H1 (cell line): ENCODE data around the gene ASPG. TPM values are rescaled to one million over a fixed set of nuclear protein-coding genes. Genes with fewer than 3 reads are reported as not detected.

ENCODE experiments used
- CTCF ChIA-PET: fragments of 300-600 bp; sonication (Branson Sonifier 250); formaldehyde crosslinking; loops from one replicate; lab custom pipeline; 2021; ENCODE audit not compliant: partially characterized antibody; lab: Charles Lee
- POLR2A ChIA-PET: fragments of 300-600 bp; sonication (Branson Sonifier 250); formaldehyde crosslinking; loops from one replicate; lab custom pipeline; 2021; ENCODE audit warnings: inconsistent platforms; ENCODE audit not compliant: partially characterized antibody; lab: Charles Lee
- DNase-seq, 2 experiments: peaks; one replicate each; pipeline versions ENCODE4 v3.0.0 to v3.0.0-alpha.2; 2010 to 2022; ENCODE audit warnings: low spot score in 2 of 2, low read depth in 1 of 2, mixed read lengths in 1 of 2
- FAIRE-seq: peaks from 2 replicates; lab custom pipeline; 2011; peaks lifted over from hg19 to GRCh38; lab: Jason Lieb, UNC
- H2AFZ ChIP-seq: 2 replicates; pipeline ENCODE4 v1.8.1; 2012; ENCODE audit warnings: low read length, inconsistent platforms
- H2AK5ac ChIP-seq: 2 replicates; pipeline ENCODE4 v1.6.1; 2013; ENCODE audit warnings: low read depth, low read length
- H2BK120ac ChIP-seq: replicated peaks from 2 replicates; pipeline ENCODE3; 2013; ENCODE audit warnings: low read depth, low read length, inconsistent platforms
- H2BK12ac ChIP-seq: 2 replicates; pipeline ENCODE4 v1.6.1; 2013; ENCODE audit warnings: low read depth, low read length
- H2BK15ac ChIP-seq: 2 replicates; pipeline ENCODE4 v1.6.1; 2013; ENCODE audit warnings: low read length
- H2BK20ac ChIP-seq: 2 replicates; pipeline ENCODE4 v1.6.1; 2013; ENCODE audit warnings: low read length
- H2BK5ac ChIP-seq: 2 replicates; pipeline ENCODE4 v1.6.1; 2013; ENCODE audit warnings: low read depth, low read length
- H3K14ac ChIP-seq: 2 replicates; pipeline ENCODE4 v1.6.1; 2013; ENCODE audit warnings: inconsistent platforms; ENCODE audit not compliant: insufficient read length
- H3K18ac ChIP-seq: 2 replicates; pipeline ENCODE4 v1.6.1; 2013; ENCODE audit warnings: low read length; ENCODE audit errors: extremely low read depth
- H3K23ac ChIP-seq: 2 replicates; pipeline ENCODE4 v1.6.1; 2013; ENCODE audit warnings: inconsistent platforms; ENCODE audit not compliant: insufficient read length
- H3K23me2 ChIP-seq: 2 replicates; pipeline ENCODE4 v1.6.1; 2013; ENCODE audit warnings: low read depth, low read length
- H3K27ac ChIP-seq: 2 replicates; pipeline ENCODE4 v1.6.1; 2011; ENCODE audit warnings: low read depth, low read length, inconsistent platforms
- H3K27me3 ChIP-seq, 4 experiments: replicated peaks in 1 of 4; 1 replicate in 1 of 4; 2 replicates in 3 of 4; pipeline versions ENCODE4 v1.6.1 to v1.8.1; 2011 to 2013; ENCODE audit warnings: low read length in 3 of 4, mild to moderate bottlenecking in 3 of 4, inconsistent platforms in 2 of 4, mixed read lengths in 2 of 4, moderate library complexity in 1 of 4; ENCODE audit not compliant: control insufficient read depth in 3 of 4, insufficient read depth in 3 of 4; ENCODE audit errors: extremely low read depth in 1 of 4
- H3K36me3 ChIP-seq, 4 experiments: 2 replicates each; pipeline versions ENCODE4 v1.6.1 to v1.8.1; 2011 to 2013; ENCODE audit warnings: mild to moderate bottlenecking in 4 of 4, low read length in 3 of 4, moderate library complexity in 2 of 4, control low read depth in 1 of 4, inconsistent platforms in 1 of 4; ENCODE audit not compliant: insufficient read depth in 4 of 4, control insufficient read depth in 2 of 4
- H3K4ac ChIP-seq: replicated peaks from 2 replicates; pipeline ENCODE3; 2013; ENCODE audit warnings: low read length, low read depth, mixed read lengths, inconsistent platforms; ENCODE audit not compliant: insufficient read length
- H3K4me1 ChIP-seq, 4 experiments: replicated peaks in 1 of 4; 1 replicate in 1 of 4; 2 replicates in 3 of 4; pipeline versions ENCODE4 v1.6.1 to v1.8.1; 2011 to 2013; ENCODE audit warnings: low read length in 3 of 4, inconsistent platforms in 2 of 4, mixed read lengths in 1 of 4; ENCODE audit not compliant: insufficient read depth in 4 of 4, control insufficient read depth in 3 of 4
- H3K4me2 ChIP-seq, 2 experiments: 2 replicates each; pipeline versions ENCODE4 v1.6.1 to v1.8.1; 2011 to 2013; ENCODE audit warnings: low read depth in 2 of 2, low read length in 2 of 2, control low read depth in 1 of 2, inconsistent platforms in 1 of 2, mild to moderate bottlenecking in 1 of 2; ENCODE audit not compliant: insufficient read depth in 1 of 2
- H3K4me3 ChIP-seq, 4 experiments: fragments of 200-600, 300-600 bp in 1 of 4; sonication (generic), shearing (Covaris generic), sonication (Bioruptor Twin) in 1 of 4; 2 replicates each; pipeline versions ENCODE4 v1.5.1 to v1.8.1; 2011 to 2016; ENCODE audit warnings: low read length in 4 of 4, low read depth in 3 of 4, control low read depth in 2 of 4, inconsistent platforms in 2 of 4, mild to moderate bottlenecking in 2 of 4, mixed read lengths in 1 of 4, moderate library complexity in 1 of 4; ENCODE audit not compliant: insufficient read depth in 2 of 4; ENCODE audit errors: extremely low read depth in 1 of 4
- H3K56ac ChIP-seq: replicated peaks from 2 replicates; pipeline ENCODE3; 2013; ENCODE audit warnings: low read depth, mild to moderate bottlenecking, mixed read lengths, low read length, inconsistent platforms; ENCODE audit not compliant: insufficient read length
- H3K79me1 ChIP-seq: 2 replicates; pipeline ENCODE4 v1.6.1; 2013; ENCODE audit warnings: low read depth, low read length, control low read depth
- H3K79me2 ChIP-seq, 2 experiments: 2 replicates each; pipeline versions ENCODE4 v1.6.1 to v1.8.1; 2012 to 2013; ENCODE audit warnings: low read length in 2 of 2, mild to moderate bottlenecking in 2 of 2, inconsistent platforms in 1 of 2; ENCODE audit not compliant: insufficient read depth in 2 of 2, control insufficient read depth in 1 of 2
- H3K9ac ChIP-seq, 4 experiments: replicated peaks in 1 of 4; 1 replicate in 1 of 4; 2 replicates in 3 of 4; pipeline versions ENCODE4 v1.6.1 to v1.8.1; 2011 to 2013; ENCODE audit warnings: low read depth in 3 of 4, low read length in 3 of 4, control low read depth in 2 of 4, mild to moderate bottlenecking in 2 of 4, moderate library complexity in 2 of 4, inconsistent platforms in 1 of 4; ENCODE audit errors: extremely low read depth in 1 of 4
- H3K9me3 ChIP-seq, 2 experiments: 2 replicates each; pipeline versions ENCODE4 v1.6.1 to v1.8.1; 2012 to 2013; ENCODE audit warnings: mild to moderate bottlenecking in 2 of 2, moderate library complexity in 2 of 2, control low read depth in 1 of 2, inconsistent platforms in 1 of 2, low read depth in 1 of 2, low read length in 1 of 2, mixed read lengths in 1 of 2; ENCODE audit not compliant: insufficient read depth in 2 of 2
- H4K20me1 ChIP-seq, 2 experiments: replicated peaks in 1 of 2; 2 replicates each; pipeline versions ENCODE3 to v1.8.1; 2011 to 2013; ENCODE audit warnings: inconsistent platforms in 2 of 2, low read length in 2 of 2, mild to moderate bottlenecking in 1 of 2; ENCODE audit not compliant: insufficient read depth in 2 of 2, control insufficient read depth in 1 of 2
- H4K5ac ChIP-seq: 2 replicates; pipeline ENCODE4 v1.6.1; 2013; ENCODE audit warnings: low read length, low read depth, mixed read lengths, inconsistent platforms; ENCODE audit not compliant: insufficient read length
- H4K8ac ChIP-seq: 2 replicates; pipeline ENCODE4 v1.8.0; 2013; ENCODE audit warnings: mild to moderate bottlenecking, moderate library complexity, low read length, inconsistent platforms; ENCODE audit not compliant: insufficient read depth; ENCODE audit errors: extremely low read depth
- H4K91ac ChIP-seq: replicated peaks from 2 replicates; pipeline ENCODE3; 2013; ENCODE audit warnings: low read length, mixed read lengths, inconsistent platforms; ENCODE audit not compliant: insufficient read length
- BACH1 ChIP-seq: IDR thresholded peaks from 2 replicates; pipeline ENCODE4 v1.6.1; 2012; ENCODE audit warnings: low read length, improper control_type of control experiment
- CBX5 ChIP-seq: fragments of 300-800, 300-1000 bp; sonication (generic); IDR thresholded peaks from 2 replicates; pipeline ENCODE4 v1.7.1; 2016; ENCODE audit warnings: antibody characterized with exemption, low read length, low read depth
- KDM5A ChIP-seq: fragments of 200-600 bp; IDR thresholded peaks from 2 replicates; pipeline ENCODE4 v1.7.1; 2012; ENCODE audit warnings: mild to moderate bottlenecking, low read length, inconsistent platforms, mixed read lengths
- SIRT6 ChIP-seq: IDR thresholded peaks from one replicate; pipeline ENCODE4 v1.7.1; 2012; ENCODE audit warnings: low read length, inconsistent platforms
- WGBS, 2 experiments: shearing (Covaris generic) in 1 of 2; methylation state at CpG; one replicate each; pipeline versions ENCODE4 v1.1.6 to v1.1.7; 2013 to 2015; ENCODE audit warnings: low lambda C conversion rate in 2 of 2, mixed read lengths in 2 of 2, inconsistent platforms in 1 of 2, low coverage in 1 of 2, missing lambda C conversion rate in 1 of 2; ENCODE audit not compliant: insufficient replicate concordance in 2 of 2, insufficient coverage in 1 of 2, insufficient read length in 1 of 2; ENCODE audit errors: extremely low coverage in 1 of 2, missing lambda C conversion rate in 1 of 2; 5-methylcytosine and 5-hydroxymethylcytosine counted together
- polyA plus RNA-seq, 7 experiments: library from polyadenylated mRNA; depleted of rRNA in 3 of 7; stranded (reverse) in 5 of 7; unstranded in 2 of 7; fragments of >200 nt in 5 of 7; fragments of 200-250 nt in 2 of 7; gene quantifications; 1 replicate in 5 of 7; 2 replicates in 1 of 7; 4 replicates in 1 of 7; pipeline versions ENCODE4 v1.2.1 to v1.2.3, GENCODE V29; 2011 to 2013; ENCODE audit warnings: missing spikeins in 2 of 7, mixed read lengths in 2 of 7
- total RNA-seq: library from RNA; stranded (reverse); fragmentation: NEBNext Ultra II Directional; extraction: Animal tissue kit (Norgen Biotek cat#: 25700); gene quantifications from 2 replicates; pipeline ENCODE4 v1.2.1, GENCODE V29; 2021
- TF ChIP-seq, protein P1 (sequence below): IDR thresholded peaks from 2 replicates; pipeline ENCODE4 v1.6.1; 2012; ENCODE audit warnings: inconsistent platforms
- TF ChIP-seq, protein P2 (sequence below), 3 experiments: IDR thresholded peaks; 1 replicate in 2 of 3; 2 replicates in 1 of 3; pipeline versions ENCODE4 v1.5.1 to v1.6.1; 2011; ENCODE audit warnings: low read length in 3 of 3, mild to moderate bottlenecking in 3 of 3, inconsistent platforms in 2 of 3, low read depth in 1 of 3, moderate library complexity in 1 of 3; ENCODE audit not compliant: insufficient read depth in 1 of 3; ENCODE audit errors: control extremely low read depth in 1 of 3
- TF ChIP-seq, protein P3 (sequence below): IDR thresholded peaks from 2 replicates; pipeline ENCODE4 v1.6.1; 2011; ENCODE audit warnings: low read length, improper control_type of control experiment

Gene ASPG
- total and polyA plus RNA-seq, 2 of the 8 experiments (the other 6 are each of a cell fraction or from before 2014, with no cell fraction given) = 0.34 to 0.59 TPM

DNA sequence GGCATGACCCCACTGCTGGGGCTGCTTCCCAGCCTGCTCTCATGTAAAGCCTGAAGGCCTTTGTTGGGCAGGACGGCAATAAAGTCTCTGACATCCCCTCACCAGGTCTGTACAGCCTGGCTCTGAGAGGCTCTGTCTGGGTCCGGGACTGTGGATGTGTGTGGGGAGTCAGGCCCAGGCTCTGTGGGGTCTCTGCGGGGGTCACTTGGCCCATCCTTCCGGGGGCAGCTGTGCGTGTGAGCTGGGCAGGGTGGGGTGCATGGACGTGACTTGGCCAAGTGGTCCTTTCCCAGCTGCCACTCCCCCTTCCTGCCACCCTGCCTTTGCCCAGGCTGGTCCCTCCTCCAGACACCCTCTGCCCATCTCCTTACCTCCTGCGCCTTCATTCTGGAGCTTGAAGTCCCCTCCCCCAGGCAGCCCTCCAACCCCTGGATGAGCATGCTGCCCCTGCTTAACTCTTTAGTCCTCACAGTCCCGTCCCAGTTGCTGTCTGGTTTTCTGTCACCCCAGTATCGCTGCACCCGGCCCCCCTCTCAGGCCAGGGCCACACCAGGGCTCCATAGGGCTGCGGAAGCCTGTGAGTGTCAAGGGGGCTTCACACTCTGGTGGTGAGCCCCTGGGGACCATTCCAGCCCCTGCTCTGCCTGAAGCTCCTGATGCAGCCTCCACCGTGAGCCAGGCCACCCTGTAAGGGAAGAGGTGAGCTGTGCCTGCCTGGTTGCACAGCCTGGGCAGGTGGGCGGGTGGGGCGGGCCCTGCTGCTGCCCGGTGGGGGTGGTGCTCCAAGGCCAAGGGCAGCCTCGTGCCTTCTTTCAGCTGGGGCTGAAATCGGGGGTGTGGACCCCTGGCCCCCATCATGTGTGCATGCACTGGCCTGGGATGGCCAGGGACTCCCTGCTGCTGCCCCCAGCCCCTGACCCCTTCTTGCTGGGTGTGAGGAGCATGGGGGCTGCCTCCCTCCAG, 27.4 kb downstream of the ASPG start:
- Histone ChIP-seq H4K91ac (no peak overlapping the region), H3K4me2 (no peak overlapping the region), H2BK120ac (no peak overlapping the region), H2AFZ (no peak overlapping the region), H4K20me1 (peaks cover 0 to 4% of the 10 kb centered on the region in 2 experiments), H4K5ac (no peak overlapping the region), H3K36me3 (no peaks in the 10 kb centered on the region; a peak in 1 of 8 replicates), H3K27me3 (peaks cover 11 to 24% (median 21%) of the 10 kb centered on the region in 4 experiments), H2AK5ac (no peak overlapping the region), H2BK5ac (no peak overlapping the region), H3K18ac (no peak overlapping the region), H3K4me1 (peaks cover 0 to 16% (median 8%) of the 10 kb centered on the region in 4 experiments; a peak in 6 of 7 replicates), H3K4ac (no peak overlapping the region), H2BK20ac (no peak overlapping the region), H2BK15ac (no peak overlapping the region), H3K9ac (no peak overlapping the region), H3K23me2 (peaks cover 12% of the 10 kb centered on the region; the same call in 1 of the 2 replicates), H2BK12ac (0 out of 2 replicates have a peak overlapping the region, but pooled peaks have one; percentile 27), H3K9me3 (no peaks in the 10 kb centered on the region), H3K56ac (no peak overlapping the region), H3K23ac (no peak overlapping the region), H3K4me3 (no peak overlapping the region), H3K27ac (no peak overlapping the region), H3K79me1 (no peaks in the 10 kb centered on the region), H3K14ac (no peak overlapping the region), H4K8ac (no peak overlapping the region), H3K79me2 (no peaks in the 10 kb centered on the region)
- ChIA-PET POLR2A (no interaction called here), CTCF (interaction anchor here (0.6 to 2.5 kb wide), 8 partner anchors 9 to 25 kb away, joined by 3 to 9 read pairs (median 3); no protein-coding TSS in a partner anchor)
- DNase-seq (peak in 1 of 2 experiments; percentile 39), FAIRE-seq (no peak)
- 85% methylated on average over 12 of the region's 17 CpGs; no CpG with 5 or more reads in 1 of the 2 experiments for whole genome bisulfite sequencing, 2 experiments
- TF ChIP-seq, protein P1, sequence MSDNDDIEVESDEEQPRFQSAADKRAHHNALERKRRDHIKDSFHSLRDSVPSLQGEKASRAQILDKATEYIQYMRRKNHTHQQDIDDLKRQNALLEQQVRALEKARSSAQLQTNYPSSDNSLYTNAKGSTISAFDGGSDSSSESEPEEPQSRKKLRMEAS = no peak
- TF ChIP-seq, protein P2, sequence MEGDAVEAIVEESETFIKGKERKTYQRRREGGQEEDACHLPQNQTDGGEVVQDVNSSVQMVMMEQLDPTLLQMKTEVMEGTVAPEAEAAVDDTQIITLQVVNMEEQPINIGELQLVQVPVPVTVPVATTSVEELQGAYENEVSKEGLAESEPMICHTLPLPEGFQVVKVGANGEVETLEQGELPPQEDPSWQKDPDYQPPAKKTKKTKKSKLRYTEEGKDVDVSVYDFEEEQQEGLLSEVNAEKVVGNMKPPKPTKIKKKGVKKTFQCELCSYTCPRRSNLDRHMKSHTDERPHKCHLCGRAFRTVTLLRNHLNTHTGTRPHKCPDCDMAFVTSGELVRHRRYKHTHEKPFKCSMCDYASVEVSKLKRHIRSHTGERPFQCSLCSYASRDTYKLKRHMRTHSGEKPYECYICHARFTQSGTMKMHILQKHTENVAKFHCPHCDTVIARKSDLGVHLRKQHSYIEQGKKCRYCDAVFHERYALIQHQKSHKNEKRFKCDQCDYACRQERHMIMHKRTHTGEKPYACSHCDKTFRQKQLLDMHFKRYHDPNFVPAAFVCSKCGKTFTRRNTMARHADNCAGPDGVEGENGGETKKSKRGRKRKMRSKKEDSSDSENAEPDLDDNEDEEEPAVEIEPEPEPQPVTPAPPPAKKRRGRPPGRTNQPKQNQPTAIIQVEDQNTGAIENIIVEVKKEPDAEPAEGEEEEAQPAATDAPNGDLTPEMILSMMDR (IDR thresholded peaks at IDR 0.05; ENCODE audit: control extremely low read depth in 1 of 3, insufficient read depth in 1 of 3, low read depth in 1 of 3, low read length in 3 of 3) = no peak
- TF ChIP-seq KDM5A (no peak), CBX5 (no peak), BACH1 (no peak), SIRT6 (no peak)
- TF ChIP-seq, protein P3, sequence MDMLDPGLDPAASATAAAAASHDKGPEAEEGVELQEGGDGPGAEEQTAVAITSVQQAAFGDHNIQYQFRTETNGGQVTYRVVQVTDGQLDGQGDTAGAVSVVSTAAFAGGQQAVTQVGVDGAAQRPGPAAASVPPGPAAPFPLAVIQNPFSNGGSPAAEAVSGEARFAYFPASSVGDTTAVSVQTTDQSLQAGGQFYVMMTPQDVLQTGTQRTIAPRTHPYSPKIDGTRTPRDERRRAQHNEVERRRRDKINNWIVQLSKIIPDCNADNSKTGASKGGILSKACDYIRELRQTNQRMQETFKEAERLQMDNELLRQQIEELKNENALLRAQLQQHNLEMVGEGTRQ = no peak
